NT2/D1 (cell line): Measurements from ENCODE around the gene EFCAB5.

Source experiments
- SUZ12 ChIP-seq: IDR thresholded peaks from 2 replicates; pipeline ENCODE4 v1.6.1; 2011; ENCODE audit not compliant: insufficient read length, insufficient read depth; ENCODE audit errors: extremely low read depth
- YY1 ChIP-seq: IDR thresholded peaks from 2 replicates; pipeline ENCODE4 v1.6.1; 2011; ENCODE audit not compliant: insufficient read length, insufficient read depth
- ZNF274 ChIP-seq: IDR thresholded peaks from 2 replicates; pipeline ENCODE4 v1.6.1; 2011; ENCODE audit warnings: mild to moderate bottlenecking, low read depth, low read length

GRCh38 chr17:30124273-30124796 is 182.9 kb downstream of the EFCAB5 start:
- TF ChIP-seq YY1 (no peak), SUZ12 (no peak), ZNF274 (no peak)
